GM12892 (cell line): Measurements from ENCODE around the gene HTT.

ENCODE experiments used
- DNase-seq: peaks from one replicate; pipeline ENCODE4 v3.0.0; 2011; ENCODE audit not compliant: insufficient read length
- FAIRE-seq: peaks from 2 replicates; lab custom pipeline; 2011; peaks lifted over from hg19 to GRCh38; lab: Jason Lieb, UNC
- POLR2A ChIP-seq: IDR thresholded peaks from 2 replicates; pipeline ENCODE4 v1.6.1; 2011; ENCODE audit warnings: low read depth, low read length, control low read depth
- POLR2AphosphoS5 ChIP-seq: IDR thresholded peaks from 2 replicates; pipeline ENCODE4 v1.6.1; 2011; ENCODE audit warnings: low read depth, low read length, control low read depth
- TAF1 ChIP-seq: IDR thresholded peaks from 2 replicates; pipeline ENCODE4 v1.6.1; 2011; ENCODE audit warnings: low read depth, mild to moderate bottlenecking, control low read depth, low read length, borderline replicate concordance

HTT gene

DNA sequence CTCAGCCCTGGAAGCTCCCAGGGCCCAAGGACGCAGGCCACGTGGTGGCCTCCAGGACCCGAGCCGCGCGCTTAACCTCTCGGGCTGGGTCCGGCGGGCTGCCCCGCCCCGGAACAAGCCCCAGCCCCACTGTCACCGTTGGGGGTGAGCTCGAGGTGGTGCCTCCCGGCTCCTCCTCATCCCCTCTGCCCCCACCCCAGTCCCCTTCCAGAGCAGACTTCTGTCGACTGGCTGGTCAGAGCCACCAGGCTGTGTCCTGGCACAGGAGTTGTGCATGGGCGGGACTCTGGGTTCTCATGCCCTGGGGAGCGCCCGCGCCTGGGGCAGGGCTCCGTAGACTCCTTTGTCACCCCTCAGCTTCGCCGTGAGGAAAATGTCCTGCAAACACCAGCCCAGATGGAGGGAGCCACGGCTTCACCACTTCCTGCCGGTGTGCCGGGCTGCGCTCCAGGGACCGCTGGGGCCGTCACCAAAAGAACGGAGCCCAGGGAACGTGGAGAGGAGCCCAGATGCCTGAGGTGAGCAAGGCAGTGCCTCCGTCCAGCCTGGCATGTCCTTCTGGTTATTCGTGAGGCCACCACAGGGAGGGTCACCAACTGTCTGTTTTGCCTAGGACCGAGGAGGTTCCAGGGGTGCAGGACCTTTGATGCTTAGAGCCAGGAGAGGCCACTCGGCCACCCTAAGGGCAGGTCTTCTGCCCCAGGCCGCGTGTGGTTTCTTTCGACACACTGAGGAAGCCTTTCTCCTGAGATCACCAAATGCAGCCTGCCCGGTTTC is 211.3 kb downstream of the HTT start:
- FAIRE-seq (peak; percentile 97), DNase-seq (no peak)
- no peak for TF ChIP-seq TAF1
- TF ChIP-seq POLR2AphosphoS5: no peak

DNA sequence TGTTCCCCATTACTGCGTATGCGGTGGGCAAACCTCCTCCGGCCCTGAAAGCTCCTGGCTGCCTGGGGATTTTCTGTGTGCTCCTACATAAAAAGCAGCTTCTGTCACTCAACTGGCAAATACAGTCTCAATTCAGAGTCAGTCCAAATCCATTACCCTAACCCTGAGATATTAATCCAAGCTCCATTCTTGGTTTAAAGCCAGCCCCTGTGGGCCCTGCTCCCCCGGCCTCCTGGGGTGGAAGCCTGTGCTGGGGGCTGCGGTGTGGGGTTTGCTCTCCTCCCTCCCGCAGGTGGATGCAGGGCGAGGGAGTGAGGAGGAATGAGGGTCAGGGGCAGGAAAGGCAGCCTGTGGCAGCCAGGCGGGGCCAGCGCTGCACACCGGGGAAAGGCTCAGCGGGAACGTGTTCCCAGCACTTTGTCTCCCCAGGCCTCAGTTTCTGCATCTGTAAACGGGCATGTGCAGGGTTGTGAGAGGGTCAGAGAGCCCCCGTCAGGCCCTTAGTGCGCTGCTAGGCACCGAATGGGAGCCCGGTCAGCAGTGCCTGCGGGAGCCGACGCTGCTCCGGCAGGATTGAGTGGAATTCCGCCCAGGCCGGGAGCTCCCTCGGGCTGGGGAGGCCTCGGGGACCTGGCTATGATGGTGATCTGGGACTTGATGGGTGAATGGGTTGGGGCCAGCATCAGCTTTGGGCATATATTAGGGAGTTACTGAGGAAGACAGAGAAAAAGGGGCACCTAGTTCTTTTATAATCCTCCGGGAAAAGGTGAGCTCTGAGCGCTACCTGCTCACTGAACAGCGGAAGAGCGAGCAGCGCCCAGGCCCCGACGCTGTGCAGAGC is 212.1 kb downstream of the HTT start:
- TF ChIP-seq POLR2A: no peak
- no peak for TF ChIP-seq POLR2AphosphoS5
- TF ChIP-seq TAF1: no peak
- peak; percentile 73 for DNase-seq
- no peak for FAIRE-seq

DNA sequence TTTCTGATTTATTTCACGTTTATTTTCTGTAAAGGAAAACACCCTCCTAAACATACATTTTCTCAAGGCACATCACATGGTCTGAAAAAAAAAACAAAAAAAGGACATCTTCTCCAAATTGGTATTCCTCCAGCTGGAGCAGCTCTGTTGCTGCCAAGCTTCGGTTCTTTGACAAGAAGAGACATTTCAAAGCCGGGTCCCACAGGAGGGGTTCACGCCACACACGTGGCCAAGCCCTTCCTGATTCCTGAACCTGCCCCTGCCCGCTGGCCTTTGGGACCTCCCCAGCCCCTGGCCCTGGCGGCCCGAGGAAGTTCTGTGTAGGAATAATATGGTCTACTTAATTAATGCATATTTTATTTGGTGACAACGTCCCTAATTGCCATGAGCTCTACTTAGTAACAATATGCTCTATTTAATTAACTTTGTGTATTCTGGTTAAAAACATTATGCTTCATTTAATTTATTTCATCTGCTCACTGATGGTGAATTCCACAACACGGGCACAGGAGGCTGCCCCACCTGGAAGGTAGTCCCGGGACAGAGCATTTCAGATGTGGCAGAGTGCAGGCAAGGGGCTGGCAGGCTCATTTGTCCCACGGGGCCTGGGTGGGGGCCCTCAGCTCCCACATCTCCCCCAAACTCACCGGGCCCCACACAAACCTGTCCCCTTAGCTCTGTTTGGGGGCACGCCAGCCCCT is 212.9 kb downstream of the HTT start:
- TF ChIP-seq POLR2AphosphoS5 (no peak), POLR2A (no peak), TAF1 (no peak)
- FAIRE-seq (no peak), DNase-seq (no peak)

DNA sequence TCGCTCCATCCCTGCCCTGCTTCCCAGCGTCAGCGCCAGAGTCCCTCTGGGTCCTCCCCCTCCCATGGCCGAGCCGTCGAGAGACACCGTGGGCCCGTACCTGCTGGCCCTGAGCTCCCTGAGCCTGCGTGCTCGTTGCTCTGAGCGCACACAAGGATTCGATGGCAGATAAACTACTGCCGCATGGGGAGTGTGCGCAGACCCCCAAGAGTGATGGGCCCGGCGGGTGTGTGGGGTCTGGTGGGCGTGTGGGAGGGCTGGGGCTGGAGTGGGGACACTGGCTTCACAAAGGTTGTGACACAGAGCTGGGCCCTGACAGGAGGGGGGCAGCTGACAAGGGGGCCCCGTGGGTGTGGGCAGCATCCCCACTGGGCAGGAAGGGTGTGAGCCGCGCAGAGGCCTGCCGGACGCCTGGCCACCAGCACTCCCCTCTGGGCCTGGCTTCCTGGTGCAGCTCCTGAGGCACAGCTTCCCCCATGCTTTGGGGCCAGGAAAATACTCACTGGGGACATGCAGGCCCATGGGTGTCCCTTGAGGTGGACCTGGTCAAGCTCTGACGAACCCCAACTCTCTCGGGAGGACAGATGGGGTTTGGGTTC is 213.6 kb downstream of the HTT start:
- TF ChIP-seq POLR2AphosphoS5: no peak
- DNase-seq (no peak), FAIRE-seq (no peak)

DNA sequence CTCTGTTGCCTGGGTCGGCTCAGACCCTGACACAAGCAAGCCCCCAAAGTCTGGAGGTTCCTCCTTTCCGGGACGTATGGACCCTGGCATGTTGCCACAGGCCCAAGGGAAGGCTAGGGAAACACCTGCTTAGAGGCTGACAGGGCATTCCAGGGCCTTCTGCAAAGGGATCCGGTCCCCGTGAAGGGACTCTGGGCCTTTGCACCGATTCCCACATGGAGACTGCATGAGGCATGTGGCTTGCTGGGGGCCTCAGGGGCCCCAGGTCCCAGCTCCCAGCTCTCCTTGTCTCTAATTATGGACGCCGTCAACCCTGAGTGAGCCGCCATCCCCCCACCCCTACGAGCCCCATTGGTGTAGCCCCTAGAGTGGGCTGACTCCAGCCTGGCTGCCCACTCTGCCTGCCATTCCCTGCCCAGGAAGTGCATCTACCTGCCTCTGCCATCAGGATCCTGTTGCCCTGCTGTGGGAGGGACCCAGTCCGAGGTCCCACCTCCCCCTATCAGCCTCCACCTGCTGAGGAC is 214.2 kb downstream of the HTT start:
- DNase-seq (no peak), FAIRE-seq (no peak)
- no peak for TF ChIP-seq POLR2A
- no peak for TF ChIP-seq POLR2AphosphoS5
- no peak for TF ChIP-seq TAF1

DNA sequence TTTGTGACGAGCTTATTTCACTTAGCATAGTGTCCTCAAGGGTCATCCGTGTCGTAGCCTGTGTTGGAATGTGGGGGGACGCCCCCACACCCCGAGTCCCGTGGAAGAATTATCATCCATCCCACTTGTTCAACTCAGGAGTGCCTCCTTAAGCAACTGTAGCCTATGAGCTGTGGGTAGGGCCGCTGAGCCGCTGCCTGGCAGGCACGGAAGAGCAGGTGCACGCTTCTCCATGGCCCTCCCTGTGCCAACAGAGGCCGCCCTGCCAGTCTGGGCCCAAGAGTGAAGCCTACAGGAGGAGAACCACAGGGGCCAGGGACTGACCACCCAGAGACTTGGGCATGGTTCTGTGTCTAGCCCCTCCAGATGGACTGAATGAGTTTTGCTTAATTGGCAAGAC is 216.0 kb downstream of the HTT start:
- no peak for TF ChIP-seq TAF1
- TF ChIP-seq POLR2AphosphoS5: no peak
- no peak for TF ChIP-seq POLR2A
- DNase-seq (no peak), FAIRE-seq (no peak)

DNA sequence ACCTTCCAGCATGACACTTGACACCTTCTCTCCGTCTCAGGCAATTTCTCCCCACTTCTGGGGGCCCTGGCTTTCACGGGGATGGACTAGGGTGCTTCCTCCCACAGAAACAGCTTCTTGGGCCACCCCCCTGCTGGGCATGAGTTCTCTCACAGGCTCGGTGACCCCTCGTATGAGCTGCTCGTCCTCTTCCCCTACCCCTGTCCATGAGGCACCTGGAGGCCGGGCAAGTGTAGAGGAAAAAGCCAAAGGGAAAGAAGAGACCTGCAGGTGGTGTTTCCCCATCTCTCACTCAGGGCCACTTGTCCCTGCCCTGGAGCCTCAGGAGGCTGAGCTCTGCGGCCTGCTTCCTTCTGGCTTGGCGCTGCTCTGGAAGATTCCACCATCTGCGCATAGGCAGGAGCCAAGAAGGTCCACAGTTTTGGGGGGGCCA is 216.4 kb downstream of the HTT start:
- DNase-seq (no peak), FAIRE-seq (no peak)
- TF ChIP-seq TAF1 (no peak), POLR2A (no peak), POLR2AphosphoS5 (no peak)

DNA sequence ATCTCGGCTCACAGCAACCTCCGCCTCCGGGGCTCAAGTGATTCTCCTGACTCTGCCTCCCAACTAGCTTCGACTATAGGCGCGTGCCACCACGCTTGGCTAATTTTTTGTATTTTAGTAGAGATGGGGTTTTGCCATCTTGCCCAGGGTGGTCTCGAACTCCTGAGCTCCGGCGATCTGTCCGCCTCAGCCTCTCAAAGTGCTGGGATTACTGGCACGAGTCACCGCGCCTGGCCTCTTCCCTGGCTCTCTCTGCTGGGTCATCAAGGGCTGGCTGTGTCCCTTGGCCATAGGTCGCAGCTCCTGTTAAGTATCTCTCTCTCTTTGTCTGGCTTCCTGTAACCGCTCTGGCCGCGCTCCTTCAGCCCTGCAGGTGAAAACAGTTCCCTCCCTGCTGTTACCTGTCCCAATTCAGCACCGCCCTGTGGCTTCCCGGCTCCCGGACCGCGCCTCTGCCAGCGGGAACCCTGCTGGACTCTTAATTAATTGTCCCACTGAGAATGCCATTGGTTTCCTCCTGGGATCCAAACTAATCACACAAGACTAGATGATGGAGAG is 217.0 kb downstream of the HTT start:
- TF ChIP-seq TAF1 (no peak), POLR2A (no peak), POLR2AphosphoS5 (no peak)
- FAIRE-seq: no peak
- DNase-seq: no peak

DNA sequence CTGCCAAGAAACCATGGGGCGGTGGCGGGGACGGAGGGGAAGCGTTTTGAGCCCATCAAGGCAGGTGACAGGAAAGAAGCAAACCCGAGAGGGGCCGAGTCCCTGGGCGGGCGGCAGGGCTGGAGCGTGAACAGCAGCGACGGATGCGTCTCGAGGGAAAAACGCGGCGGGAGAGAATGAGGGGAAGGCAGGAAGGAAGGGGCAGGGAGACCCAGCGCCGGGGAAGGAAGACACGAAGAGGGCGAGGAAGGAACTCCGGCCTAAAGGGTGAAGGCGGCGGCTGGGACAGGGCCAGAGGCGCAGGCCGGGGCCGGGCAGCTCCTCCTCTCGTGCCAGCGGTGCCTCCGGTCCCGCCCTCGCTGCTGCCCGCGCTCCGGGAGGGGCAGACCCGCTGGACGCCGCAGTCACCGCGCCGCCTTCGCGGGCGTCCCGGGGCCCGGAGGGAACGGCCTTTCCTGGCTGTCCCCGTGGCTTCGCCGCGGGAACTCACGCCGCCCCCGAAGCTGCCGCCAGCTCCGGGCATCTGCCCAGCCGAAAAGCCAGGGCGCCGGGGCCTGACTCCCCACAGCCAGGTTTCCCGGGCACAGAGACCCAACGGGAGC is 217.6 kb downstream of the HTT start:
- no peak for FAIRE-seq

DNA sequence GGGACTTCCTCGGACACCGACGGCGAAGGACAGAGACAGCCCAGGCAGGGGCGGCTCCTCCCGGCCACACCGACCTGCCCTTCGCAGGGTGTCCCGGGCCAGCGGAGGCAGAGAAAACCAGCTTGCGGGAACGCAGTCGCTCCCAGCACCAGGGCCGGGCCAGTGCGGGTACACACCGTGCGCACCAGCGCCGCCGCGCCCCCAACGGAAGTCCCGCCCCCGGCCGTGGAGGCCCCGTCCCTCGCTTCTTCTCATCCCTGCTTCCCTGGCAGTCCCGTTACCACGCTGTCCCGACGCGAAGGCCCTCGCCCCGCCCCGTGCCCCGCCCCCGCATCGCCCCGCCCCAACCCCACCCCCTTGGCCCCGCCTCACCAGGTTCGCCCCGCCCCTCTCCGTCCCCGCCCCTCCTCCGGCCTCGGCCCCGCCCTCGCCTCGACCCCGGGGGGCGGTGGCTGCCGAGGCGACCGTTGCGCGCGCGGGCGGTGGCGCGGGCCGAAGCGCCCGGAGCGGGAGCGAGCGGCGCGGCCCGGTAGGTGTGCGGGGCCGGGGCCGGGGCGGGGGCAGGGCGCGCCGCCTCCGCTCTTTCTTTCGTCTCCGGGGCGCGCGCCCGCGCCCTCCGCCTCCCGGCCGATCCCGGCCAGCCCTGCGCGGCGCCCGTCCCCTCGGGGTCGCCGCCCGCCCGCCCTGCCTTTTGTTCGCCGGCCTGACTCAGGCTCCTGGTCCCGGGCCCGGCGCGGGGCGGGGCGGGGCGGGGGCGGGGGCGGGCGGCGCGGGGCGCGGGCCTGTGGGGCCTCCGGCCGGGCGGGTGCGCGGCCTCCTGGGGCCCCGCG is 218.3 kb downstream of the HTT start, which contains the start of gene RGS12:
Gene RGS12 (plus strand): TSS at position 451 of the 830 bp plus-strand sequence. CDS start 23,150 bp downstream, outside the sequence.
- no peak for TF ChIP-seq POLR2AphosphoS5
- FAIRE-seq: peak; percentile 66
- DNase-seq: peak; percentile 94

More for the DNA sequence above, 217.6 kb downstream of the HTT start:
- TF ChIP-seq POLR2A (no peak), POLR2AphosphoS5 (no peak)
- DNase-seq: no peak
